K562 (cell line): ENCODE results near the gene PAN2. TPM values are rescaled to one million over a fixed set of nuclear protein-coding genes. Genes with fewer than 3 reads are reported as not detected.

Experiments used
- CTBP1 ChIP-seq: fragments of 450-650 bp; IDR thresholded peaks from 2 replicates; pipeline ENCODE4 v1.6.1; 2016; ENCODE audit warnings: borderline replicate concordance
- FOXJ3 ChIP-seq: sonication (generic); formaldehyde crosslinking; IDR thresholded peaks from 2 replicates; pipeline ENCODE4 v1.4.0; 2020; ENCODE audit warnings: mild to moderate bottlenecking, missing genetic modification reagents
- MCM2 ChIP-seq: fragments of 450-650 bp; IDR thresholded peaks from 2 replicates; pipeline ENCODE4 v1.6.1; 2017; ENCODE audit warnings: low read depth, mild to moderate bottlenecking
- MCM5 ChIP-seq: fragments of 450-650 bp; IDR thresholded peaks from 2 replicates; pipeline ENCODE4 v1.6.1; 2016; ENCODE audit warnings: low read depth
- NFE2 ChIP-seq: IDR thresholded peaks from 2 replicates; pipeline ENCODE4 v1.6.1; 2014; ENCODE audit warnings: antibody characterized with exemption, low read depth
- POLR2H ChIP-seq: IDR thresholded peaks from 2 replicates; pipeline ENCODE4 v1.6.1; 2016; ENCODE audit warnings: missing genetic modification characterization, low read depth, mild to moderate bottlenecking, control low read depth, missing compliant biosample characterization, moderate library complexity
- SLC30A9 ChIP-seq: fragments of 250-450 bp; sonication (Bioruptor Pico); IDR thresholded peaks from 2 replicates; pipeline ENCODE4 v1.8.0; 2022; ENCODE audit warnings: mild to moderate bottlenecking, moderate library complexity
- STAT5B ChIP-seq: fragments of 250-450 bp; sonication (Bioruptor Pico); IDR thresholded peaks from 2 replicates; pipeline ENCODE4 v1.8.0; 2021; ENCODE audit warnings: mild to moderate bottlenecking, inconsistent platforms
- TEAD2 ChIP-seq: fragments of 450-650 bp; IDR thresholded peaks from 2 replicates; pipeline ENCODE4 v1.6.1; 2016; ENCODE audit warnings: missing genetic modification characterization, control low read depth, missing compliant biosample characterization
- THRAP3 ChIP-seq: fragments of 450-650 bp; IDR thresholded peaks from 2 replicates; pipeline ENCODE4 v1.6.1; 2016; ENCODE audit warnings: mild to moderate bottlenecking, inconsistent platforms, borderline replicate concordance
- ZBED1 ChIP-seq: IDR thresholded peaks from 2 replicates; pipeline ENCODE4 v1.6.1; 2014
- ZNF146 ChIP-seq: IDR thresholded peaks from one replicate; pipeline ENCODE4 v1.6.1; 2018; ENCODE audit warnings: missing compliant biosample characterization; ENCODE audit not compliant: unreplicated experiment
- ZNF41 ChIP-seq: fragments of 250-450 bp; sonication (Bioruptor Pico); conservative IDR thresholded peaks from 2 replicates; pipeline ENCODE4 v1.4.0; 2020; ENCODE audit warnings: mild to moderate bottlenecking
- polyA plus RNA-seq, 8 experiments: library from polyadenylated mRNA; depleted of rRNA in 4 of 8; stranded (reverse) in 5 of 8; unstranded in 3 of 8; fragments of >200 nt; fragmentation: Nextera tagmentation in 2 of 8; fragmentation: Illumina TruSeq in 1 of 8; extraction: Ambion mirVana in 2 of 8; extraction: Trizol in 1 of 8; gene quantifications; 2 replicates each; pipeline versions ENCODE4 v1.2.1 to v1.2.3, GENCODE V29; 2011 to 2014; ENCODE audit warnings: inconsistent platforms in 1 of 8, missing spikeins in 1 of 8
- total RNA-seq, 7 experiments: library from RNA; depleted of rRNA in 6 of 7; stranded (reverse); fragments of >200 nt in 6 of 7; fragmentation: Illumina TruSeq in 2 of 7; extraction: Trizol in 2 of 7; gene quantifications; 2 replicates each; pipeline versions ENCODE4 v1.2.1 to v1.2.3, GENCODE V29; 2011 to 2021; ENCODE audit warnings: low replicate concordance in 1 of 7
- TF ChIP-seq, protein P1 (sequence below): IDR thresholded peaks from 2 replicates; pipeline ENCODE4 v1.6.1; 2012; ENCODE audit warnings: low read depth, low read length, improper control_type of control experiment, borderline replicate concordance
- TF ChIP-seq, protein P2 (sequence below): fragments of 250-450 bp; sonication (Bioruptor Pico); IDR thresholded peaks from 2 replicates; pipeline ENCODE4 v1.5.0; 2021; ENCODE audit warnings: mild to moderate bottlenecking, moderate library complexity
- TF ChIP-seq, protein P3 (sequence below): sonication (generic); formaldehyde crosslinking; IDR thresholded peaks from 2 replicates; pipeline ENCODE4 v1.9.0; 2022; ENCODE audit warnings: mild to moderate bottlenecking, missing genetic modification reagents
- TF ChIP-seq, protein P4 (sequence below): sonication (generic); formaldehyde crosslinking; IDR thresholded peaks from 2 replicates; pipeline ENCODE4 v1.8.0; 2022; ENCODE audit warnings: mild to moderate bottlenecking, low read depth, missing genetic modification reagents
- TF ChIP-seq, protein P5 (sequence below): fragments of 250-450 bp; sonication (Bioruptor Pico); IDR thresholded peaks from 2 replicates; pipeline ENCODE4 v1.8.0; 2022; ENCODE audit warnings: inconsistent platforms, mild to moderate bottlenecking, moderate library complexity, borderline replicate concordance
- TF ChIP-seq, protein P6 (sequence below): sonication (generic); formaldehyde crosslinking; IDR thresholded peaks from 2 replicates; pipeline ENCODE4 v1.5.0; 2020; ENCODE audit warnings: missing genetic modification reagents

PAN2 gene
- total and polyA plus RNA-seq, 9 of the 15 experiments (the other 6 are each of a cell fraction or from before 2014, with no cell fraction given) = 15.0 to 66.1 (median 25.9) TPM

DNA sequence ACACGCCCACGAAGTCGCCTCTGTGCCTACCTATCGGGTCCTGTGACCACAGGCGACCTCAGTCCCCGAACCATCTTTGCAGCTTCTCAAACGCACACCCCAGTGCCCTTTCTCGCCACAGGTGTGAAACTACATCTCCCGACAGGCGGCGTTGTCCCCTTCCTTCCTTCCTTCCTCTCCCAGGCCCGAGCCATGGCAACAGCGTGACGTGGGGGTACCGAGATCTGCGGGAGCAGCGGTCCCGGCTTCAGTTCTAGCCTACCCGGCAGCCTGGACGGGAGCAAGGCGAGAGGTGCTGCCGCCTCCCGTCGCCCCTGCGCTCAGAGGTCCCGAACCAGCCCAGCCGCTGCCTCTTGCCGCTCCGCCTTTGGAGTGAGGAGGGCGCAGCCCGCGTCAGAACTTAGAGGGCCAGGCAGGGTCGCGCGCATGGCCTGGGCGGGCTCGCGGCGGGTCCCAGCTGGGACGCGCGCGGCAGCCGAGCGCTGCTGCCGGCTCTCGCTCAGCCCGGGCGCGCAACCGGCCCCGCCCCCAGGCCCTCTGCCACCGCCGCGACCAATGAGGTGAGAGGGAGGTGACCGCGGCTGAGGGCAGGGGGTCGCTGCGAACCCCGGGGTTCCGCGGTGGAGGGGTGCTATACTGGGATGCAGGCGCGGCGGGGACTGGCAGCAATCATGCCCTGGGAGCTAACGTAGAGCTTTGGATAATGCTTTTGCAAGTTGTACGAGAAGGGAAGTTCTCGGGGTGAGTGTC is 66.9 kb downstream of the PAN2 start, which contains the start of gene COQ10A (continued):
- no peak for TF ChIP-seq ZNF146 (CRISPR knock-in tag)
- peak; percentile 62; the same call in 1 of the 2 replicates for TF ChIP-seq POLR2H
- TF ChIP-seq NFE2 = no peak
- no peak for TF ChIP-seq SLC30A9 (CRISPR knock-in tag)
- no peak for TF ChIP-seq FOXJ3
- TF ChIP-seq, protein P1, sequence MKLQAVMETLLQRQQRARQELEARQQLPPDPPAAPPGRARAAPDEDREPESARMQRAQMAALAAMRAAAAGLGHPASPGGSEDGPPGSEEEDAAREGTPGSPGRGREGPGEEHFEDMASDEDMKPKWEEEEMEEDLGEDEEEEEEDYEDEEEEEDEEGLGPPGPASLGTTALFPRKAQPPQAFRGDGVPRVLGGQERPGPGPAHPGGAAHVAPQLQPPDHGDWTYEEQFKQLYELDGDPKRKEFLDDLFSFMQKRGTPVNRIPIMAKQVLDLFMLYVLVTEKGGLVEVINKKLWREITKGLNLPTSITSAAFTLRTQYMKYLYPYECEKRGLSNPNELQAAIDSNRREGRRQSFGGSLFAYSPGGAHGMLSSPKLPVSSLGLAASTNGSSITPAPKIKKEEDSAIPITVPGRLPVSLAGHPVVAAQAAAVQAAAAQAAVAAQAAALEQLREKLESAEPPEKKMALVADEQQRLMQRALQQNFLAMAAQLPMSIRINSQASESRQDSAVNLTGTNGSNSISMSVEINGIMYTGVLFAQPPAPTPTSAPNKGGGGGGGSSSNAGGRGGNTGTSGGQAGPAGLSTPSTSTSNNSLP = no peak
- TF ChIP-seq, protein P2, sequence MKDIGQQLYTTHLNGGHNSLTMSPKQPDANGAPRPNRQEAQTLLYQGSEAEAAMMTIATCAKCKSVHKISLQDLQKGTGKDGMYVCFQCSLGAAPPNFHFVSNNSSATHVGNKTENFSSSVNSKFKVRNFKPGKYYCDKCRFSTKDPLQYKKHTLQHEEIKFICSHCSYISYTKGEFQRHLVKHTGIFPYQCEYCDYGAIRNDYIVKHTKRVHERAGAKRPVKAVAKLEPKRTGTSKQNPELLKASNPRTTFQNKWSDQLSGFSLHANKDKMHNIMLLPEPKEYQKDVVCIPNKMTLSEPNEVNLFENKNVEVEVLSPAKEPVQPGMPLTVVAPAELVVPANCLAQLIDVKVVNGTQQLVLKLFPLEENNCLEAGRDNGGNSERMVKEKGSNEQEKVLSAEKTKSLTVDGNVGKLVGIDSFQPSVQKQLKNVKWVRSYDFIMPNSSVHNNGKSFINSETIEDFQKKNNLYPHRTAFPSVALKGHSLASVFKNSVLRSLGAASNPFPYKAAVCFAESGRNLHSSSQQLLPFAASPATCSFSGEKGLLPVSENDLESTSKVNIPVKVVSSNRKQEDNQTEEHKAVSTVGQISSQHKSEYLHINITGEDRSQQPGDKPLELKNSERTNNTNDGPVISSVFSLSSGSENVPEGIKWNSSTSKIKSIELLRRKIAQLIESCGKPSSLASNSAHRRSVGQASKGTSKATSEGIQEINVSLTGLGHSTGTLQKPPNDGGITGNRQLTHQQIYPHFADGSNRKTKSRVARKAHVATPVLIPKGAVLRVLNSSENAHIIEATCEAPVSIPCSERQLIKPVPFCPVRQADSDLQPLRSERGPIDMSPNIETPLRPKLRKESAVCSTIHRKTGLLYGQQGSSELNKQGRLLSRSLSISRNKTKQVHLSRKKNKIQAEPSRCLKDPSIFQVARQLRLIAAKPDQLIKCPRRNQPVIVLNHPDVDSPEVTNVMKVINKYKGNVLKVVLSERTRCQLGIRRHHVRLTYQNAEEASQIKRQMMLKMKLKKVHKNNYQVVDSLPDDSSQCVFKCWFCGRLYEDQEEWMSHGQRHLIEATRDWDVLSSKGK = no peak
- no peak for TF ChIP-seq TEAD2 (tag)
- TF ChIP-seq ZBED1 = no peak
- no peak for TF ChIP-seq THRAP3
- TF ChIP-seq MCM5 = no peak
- peak; percentile 98 for TF ChIP-seq CTBP1
- no peak for TF ChIP-seq STAT5B (CRISPR knock-in tag)
- no peak for TF ChIP-seq MCM2
- TF ChIP-seq, protein P3, sequence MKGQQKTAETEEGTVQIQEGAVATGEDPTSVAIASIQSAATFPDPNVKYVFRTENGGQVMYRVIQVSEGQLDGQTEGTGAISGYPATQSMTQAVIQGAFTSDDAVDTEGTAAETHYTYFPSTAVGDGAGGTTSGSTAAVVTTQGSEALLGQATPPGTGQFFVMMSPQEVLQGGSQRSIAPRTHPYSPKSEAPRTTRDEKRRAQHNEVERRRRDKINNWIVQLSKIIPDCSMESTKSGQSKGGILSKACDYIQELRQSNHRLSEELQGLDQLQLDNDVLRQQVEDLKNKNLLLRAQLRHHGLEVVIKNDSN (CRISPR knock-in tag) = peak; percentile 30
- TF ChIP-seq, protein P4, sequence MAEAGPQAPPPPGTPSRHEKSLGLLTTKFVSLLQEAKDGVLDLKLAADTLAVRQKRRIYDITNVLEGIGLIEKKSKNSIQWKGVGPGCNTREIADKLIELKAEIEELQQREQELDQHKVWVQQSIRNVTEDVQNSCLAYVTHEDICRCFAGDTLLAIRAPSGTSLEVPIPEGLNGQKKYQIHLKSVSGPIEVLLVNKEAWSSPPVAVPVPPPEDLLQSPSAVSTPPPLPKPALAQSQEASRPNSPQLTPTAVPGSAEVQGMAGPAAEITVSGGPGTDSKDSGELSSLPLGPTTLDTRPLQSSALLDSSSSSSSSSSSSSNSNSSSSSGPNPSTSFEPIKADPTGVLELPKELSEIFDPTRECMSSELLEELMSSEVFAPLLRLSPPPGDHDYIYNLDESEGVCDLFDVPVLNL (CRISPR knock-in tag) = no peak
- TF ChIP-seq, protein P5, sequence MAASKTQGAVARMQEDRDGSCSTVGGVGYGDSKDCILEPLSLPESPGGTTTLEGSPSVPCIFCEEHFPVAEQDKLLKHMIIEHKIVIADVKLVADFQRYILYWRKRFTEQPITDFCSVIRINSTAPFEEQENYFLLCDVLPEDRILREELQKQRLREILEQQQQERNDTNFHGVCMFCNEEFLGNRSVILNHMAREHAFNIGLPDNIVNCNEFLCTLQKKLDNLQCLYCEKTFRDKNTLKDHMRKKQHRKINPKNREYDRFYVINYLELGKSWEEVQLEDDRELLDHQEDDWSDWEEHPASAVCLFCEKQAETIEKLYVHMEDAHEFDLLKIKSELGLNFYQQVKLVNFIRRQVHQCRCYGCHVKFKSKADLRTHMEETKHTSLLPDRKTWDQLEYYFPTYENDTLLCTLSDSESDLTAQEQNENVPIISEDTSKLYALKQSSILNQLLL (CRISPR knock-in tag) = no peak
- no peak for TF ChIP-seq ZNF41 (CRISPR knock-in tag)
- TF ChIP-seq, protein P6, sequence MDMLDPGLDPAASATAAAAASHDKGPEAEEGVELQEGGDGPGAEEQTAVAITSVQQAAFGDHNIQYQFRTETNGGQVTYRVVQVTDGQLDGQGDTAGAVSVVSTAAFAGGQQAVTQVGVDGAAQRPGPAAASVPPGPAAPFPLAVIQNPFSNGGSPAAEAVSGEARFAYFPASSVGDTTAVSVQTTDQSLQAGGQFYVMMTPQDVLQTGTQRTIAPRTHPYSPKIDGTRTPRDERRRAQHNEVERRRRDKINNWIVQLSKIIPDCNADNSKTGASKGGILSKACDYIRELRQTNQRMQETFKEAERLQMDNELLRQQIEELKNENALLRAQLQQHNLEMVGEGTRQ (CRISPR knock-in tag) = no peak
